ENCODE results near the gene EML6.
"Not testable (repeated sequence)": the region's sequence is repeated elsewhere in the genome, so short reads cannot be mapped to it uniquely, and the experiment has no call there.

Gene EML6

GRCh38 chr2:54723131-54723995 lies at the start of gene EML6:
Gene EML6 (plus strand): TSS chr2:54723662. CDS start chr2:54725062, 1,400 bp downstream.
- DNase-seq (ENCODE audit: low read depth), result peak; percentile 98

- no peak for DNase-seq (ENCODE audit: low read depth)
These were observed 48.2 kb upstream of the EML6 start for GRCh38 chr2:54675281-54675680.

- DNase-seq (ENCODE audit: low read depth), result no peak
These were observed 47.7 kb upstream of the EML6 start for GRCh38 chr2:54675738-54676137.

- DNase-seq (ENCODE audit: low read depth), result no peak
These were observed 46.8 kb upstream of the EML6 start for GRCh38 chr2:54676656-54677055.

- no peak for DNase-seq (ENCODE audit: low read depth)
These were observed 45.8 kb upstream of the EML6 start for GRCh38 chr2:54677476-54678265.

GRCh38 chr2:54678719-54679118 lies 44.7 kb upstream of the EML6 start:
- no peak for DNase-seq (ENCODE audit: low read depth)

GRCh38 chr2:54680397-54681041 lies 42.9 kb upstream of the EML6 start:
- DNase-seq (ENCODE audit: low read depth), result no peak

GRCh38 chr2:54681416-54681815 lies 42.0 kb upstream of the EML6 start:
- no peak for DNase-seq (ENCODE audit: low read depth)

GRCh38 chr2:54683596-54683995 lies 39.9 kb upstream of the EML6 start:
- DNase-seq (ENCODE audit: low read depth), result no peak

- no peak for DNase-seq (ENCODE audit: low read depth)
These were observed 38.1 kb upstream of the EML6 start for GRCh38 chr2:54685263-54685775.

GRCh38 chr2:54687595-54688152 lies 35.8 kb upstream of the EML6 start:
- DNase-seq (ENCODE audit: low read depth), result no peak

- DNase-seq (ENCODE audit: low read depth), result no peak
These were observed 31.9 kb upstream of the EML6 start for GRCh38 chr2:54691445-54692135.

- DNase-seq (ENCODE audit: low read depth), result no peak
These were observed 30.9 kb upstream of the EML6 start for GRCh38 chr2:54692556-54692955.

GRCh38 chr2:54695378-54695777 lies 28.1 kb upstream of the EML6 start:
- no peak for DNase-seq (ENCODE audit: low read depth)

GRCh38 chr2:54697934-54698333 lies 25.5 kb upstream of the EML6 start:
- DNase-seq (ENCODE audit: low read depth), result no peak

- DNase-seq (ENCODE audit: low read depth), result not testable (repeated sequence)
These were observed 24.5 kb upstream of the EML6 start for GRCh38 chr2:54698926-54699325.

GRCh38 chr2:54699665-54700064 lies 23.8 kb upstream of the EML6 start:
- DNase-seq (ENCODE audit: low read depth), result no peak

- DNase-seq (ENCODE audit: low read depth), result no peak
These were observed 22.4 kb upstream of the EML6 start for GRCh38 chr2:54701029-54701428.

- no peak for DNase-seq (ENCODE audit: low read depth)
These were observed 19.2 kb upstream of the EML6 start for GRCh38 chr2:54704238-54704637.

- DNase-seq (ENCODE audit: low read depth), result peak; percentile 37
These were observed 18.5 kb upstream of the EML6 start for GRCh38 chr2:54704688-54705605.

All from GM04504 (cell line).